K562 (cell line): ENCODE data around the gene RGS6. TPM values are rescaled to one million over a fixed set of nuclear protein-coding genes. Genes with fewer than 3 reads are reported as not detected.
A peak's percentile ranks its signal among the peaks of the same experiment; 100 is the strongest.

Experiments used
- ATAC-seq: fragments of 200-7000 bp; cut with Tn5 transposase; 3 replicates; pipeline ENCODE4 v1.9.1; 2020; ENCODE audit warnings: moderate library complexity
- BruUV-seq: library from RNA; stranded (reverse); fragments of 400-500 nt; replicated peaks from 2 replicates; lab custom pipeline; 2021; lab: Mats Ljungman, UMichigan
- CTCF ChIA-PET: fragments of 300-600 bp; formaldehyde crosslinking; extraction: SDS; loops from one replicate; lab custom pipeline; 2021; ENCODE audit warnings: low intra/inter-chr PET ratio; lab: Yijun Ruan, JAX
- POLR2A ChIA-PET: fragments of 300-600, 350-650 bp; sonication (Branson Sonifier 250); formaldehyde crosslinking; extraction: SDS; loops from one replicate; lab custom pipeline; 2021; ENCODE audit warnings: antibody characterized with exemption, inconsistent platforms; lab: Yijun Ruan, JAX
- DNase-seq, 4 experiments: peaks; one replicate each; pipeline versions ENCODE4 v3.0.0 to v3.0.0-alpha.2; 2011 to 2018; ENCODE audit warnings: low spot score in 3 of 4, mixed read lengths in 3 of 4; ENCODE audit errors: extremely low read depth in 1 of 4
- FAIRE-seq: peaks from 2 replicates; lab custom pipeline; 2011; peaks lifted over from hg19 to GRCh38; lab: Jason Lieb, UNC
- H2AFZ ChIP-seq: 2 replicates; pipeline ENCODE4 v1.6.0; 2011; ENCODE audit warnings: low read depth, low read length, control low read depth, inconsistent platforms
- H3K27ac ChIP-seq: fragments of 200-600 bp; 3 replicates; pipeline ENCODE4 v1.8.0; 2011; ENCODE audit warnings: low read depth, mild to moderate bottlenecking, control low read depth, inconsistent platforms, low read length, moderate library complexity, mixed read lengths; ENCODE audit errors: extremely low read depth
- H3K27me3 ChIP-seq, 2 experiments: fragments of 300-600 bp in 1 of 2; 2 replicates in 1 of 2; 3 replicates in 1 of 2; pipeline versions ENCODE4 v1.6.0 to v1.8.0; 2011; ENCODE audit warnings: inconsistent platforms in 2 of 2, low read length in 2 of 2, mild to moderate bottlenecking in 1 of 2, mixed read lengths in 1 of 2, moderate library complexity in 1 of 2; ENCODE audit not compliant: control insufficient read depth in 2 of 2, insufficient read depth in 2 of 2
- H3K36me3 ChIP-seq: fragments of 300-600 bp; 3 replicates; pipeline ENCODE4 v1.8.0; 2011; ENCODE audit warnings: mild to moderate bottlenecking, low read length, inconsistent platforms; ENCODE audit not compliant: control insufficient read depth, insufficient read depth
- H3K4me1 ChIP-seq, 2 experiments: fragments of 200-600 bp in 1 of 2; replicated peaks in 1 of 2; 2 replicates in 1 of 2; 3 replicates in 1 of 2; pipeline versions ENCODE4 v1.5.1 to v1.8.0; 2011; ENCODE audit warnings: inconsistent platforms in 2 of 2, low read length in 2 of 2, mild to moderate bottlenecking in 1 of 2, mixed read lengths in 1 of 2, moderate library complexity in 1 of 2; ENCODE audit not compliant: control insufficient read depth in 2 of 2, insufficient read depth in 2 of 2
- H3K4me2 ChIP-seq: 2 replicates; pipeline ENCODE4 v1.6.1; 2011; ENCODE audit warnings: low read length, control low read depth, inconsistent platforms, mixed read lengths; ENCODE audit not compliant: insufficient read depth
- H3K4me3 ChIP-seq: fragments of 200-600 bp; sonication (generic), shearing (Covaris generic); 2 replicates; pipeline ENCODE4 v1.5.1; 2016; ENCODE audit warnings: control low read depth, inconsistent platforms
- H3K79me2 ChIP-seq: fragments of 200-600 bp; 3 replicates; pipeline ENCODE4 v1.8.0; 2011; ENCODE audit warnings: low read length, inconsistent platforms; ENCODE audit not compliant: control insufficient read depth, insufficient read depth
- H3K9ac ChIP-seq, 2 experiments: 2 replicates each; pipeline versions ENCODE4 v1.6.0 to v1.6.1; 2011; ENCODE audit warnings: low read depth in 2 of 2, low read length in 2 of 2, control low read depth in 1 of 2, inconsistent platforms in 1 of 2, mild to moderate bottlenecking in 1 of 2, mixed read lengths in 1 of 2; ENCODE audit not compliant: insufficient read depth in 1 of 2
- H3K9me1 ChIP-seq: one replicate; pipeline ENCODE4 v1.6.0; 2011; ENCODE audit warnings: inconsistent platforms, mild to moderate bottlenecking, low read length, moderate library complexity; ENCODE audit not compliant: control insufficient read depth, insufficient read depth
- H3K9me3 ChIP-seq: replicated peaks from 2 replicates; pipeline ENCODE4 v1.5.1; 2011; ENCODE audit warnings: low read depth, low read length, inconsistent platforms; ENCODE audit not compliant: control insufficient read depth, insufficient read depth
- H4K20me1 ChIP-seq: replicated peaks from 2 replicates; pipeline ENCODE4 v1.6.1; 2011; ENCODE audit warnings: low read length, inconsistent platforms, mixed read lengths; ENCODE audit not compliant: control insufficient read depth, insufficient read depth
- ELK3 ChIP-seq: fragments of 450-650 bp; formaldehyde crosslinking; IDR thresholded peaks from 2 replicates; pipeline ENCODE4 v1.4.0; 2020; ENCODE audit warnings: mild to moderate bottlenecking
- EP400 ChIP-seq: fragments of 450-650 bp; IDR thresholded peaks from 2 replicates; pipeline ENCODE4 v1.6.1; 2017; ENCODE audit warnings: antibody characterized with exemption, mild to moderate bottlenecking, moderate library complexity
- FUS ChIP-seq: fragments of 200-400 bp; formaldehyde crosslinking; optimal IDR thresholded peaks from 2 replicates; pipeline ENCODE3; 2017; ENCODE audit warnings: low read depth, low read length
- MAFF ChIP-seq: IDR thresholded peaks from 2 replicates; pipeline ENCODE4 v1.6.1; 2012; ENCODE audit warnings: low read length, improper control_type of control experiment
- NR1H2 ChIP-seq: sonication (generic); formaldehyde crosslinking; IDR thresholded peaks from 2 replicates; pipeline ENCODE4 v1.4.0; 2020; ENCODE audit warnings: mild to moderate bottlenecking, missing genetic modification reagents
- POLR3G ChIP-seq: IDR thresholded peaks from 2 replicates; pipeline ENCODE4 v1.6.1; 2011; ENCODE audit not compliant: insufficient read length, insufficient replicate concordance; ENCODE audit errors: extremely low read depth
- SMAD4 ChIP-seq: fragments of 250-450 bp; sonication (Bioruptor Pico); conservative IDR thresholded peaks from 2 replicates; pipeline ENCODE4 v1.8.0; 2021; ENCODE audit warnings: inconsistent platforms, mild to moderate bottlenecking, moderate library complexity
- TCF3 ChIP-seq: sonication (generic); formaldehyde crosslinking; IDR thresholded peaks from 2 replicates; pipeline ENCODE4 v1.4.0; 2020; ENCODE audit warnings: mild to moderate bottlenecking, missing genetic modification reagents
- TRIM24 ChIP-seq, 2 experiments: fragments of 450-650 bp; IDR thresholded peaks; 2 replicates each; pipeline ENCODE4 v1.6.1; 2016
- U2AF1 ChIP-seq: fragments of 200-400 bp; formaldehyde crosslinking; optimal IDR thresholded peaks from 2 replicates; pipeline ENCODE3; 2017; ENCODE audit warnings: mild to moderate bottlenecking, low read depth, low read length, moderate library complexity
- ZNF316 ChIP-seq: fragments of 450-650 bp; IDR thresholded peaks from 2 replicates; pipeline ENCODE4 v1.6.1; 2016
- WGBS: fragments of 100-300 bp; shearing (Covaris generic); methylation state at CpG from one replicate; pipeline ENCODE4 v1.1.6; 2016; ENCODE audit warnings: low coverage, mixed read lengths; ENCODE audit not compliant: insufficient coverage; ENCODE audit errors: missing lambda C conversion rate; 5-methylcytosine and 5-hydroxymethylcytosine counted together
- in situ Hi-C: fragments of 300-500 bp; cut with MboI; formaldehyde crosslinking; loops from 4 replicates; pipeline ENCODE4 v1.15.0; 2018; ENCODE audit warnings: inconsistent platforms, mixed read lengths
- intact Hi-C: fragments of 100-400 bp; cut with micrococcal nuclease; formaldehyde crosslinking; loops from 2 replicates; pipeline ENCODE4 v1.14.2; 2022
- polyA plus RNA-seq, 8 experiments: library from polyadenylated mRNA; depleted of rRNA in 4 of 8; stranded (reverse) in 5 of 8; unstranded in 3 of 8; fragments of >200 nt; fragmentation: Nextera tagmentation in 2 of 8; fragmentation: Illumina TruSeq in 1 of 8; extraction: Ambion mirVana in 2 of 8; extraction: Trizol in 1 of 8; gene quantifications; 2 replicates each; pipeline versions ENCODE4 v1.2.1 to v1.2.3, GENCODE V29; 2011 to 2014; ENCODE audit warnings: inconsistent platforms in 1 of 8, missing spikeins in 1 of 8
- total RNA-seq, 7 experiments: library from RNA; depleted of rRNA in 6 of 7; stranded (reverse); fragments of >200 nt in 6 of 7; fragmentation: Illumina TruSeq in 2 of 7; extraction: Trizol in 2 of 7; gene quantifications; 2 replicates each; pipeline versions ENCODE4 v1.2.1 to v1.2.3, GENCODE V29; 2011 to 2021; ENCODE audit warnings: low replicate concordance in 1 of 7

RGS6 gene
- total and polyA plus RNA-seq, 9 of the 15 experiments (the other 6 are each of a cell fraction or from before 2014, with no cell fraction given), result not detected

- DNase-seq (no peak), ATAC-seq (no peak)
- POLR2A ChIA-PET, result no interaction called here
- H2AFZ ChIP-seq, result no peak overlapping the region
- H3K36me3 ChIP-seq, result no peaks in the 10 kb centered on the region
- no peak overlapping the region for H3K9ac ChIP-seq
- intact Hi-C loops, result no loop called here
- in situ Hi-C loops, result no loop called here
- H3K9me3 ChIP-seq, result no peaks in the 10 kb centered on the region
- no peak overlapping the region for H3K27ac ChIP-seq
- no peaks in the 10 kb centered on the region for H3K9me1 ChIP-seq
- TF ChIP-seq MAFF (0 out of 2 replicates have a peak, but pooled peaks have one; percentile 4), ZNF316 (peak; percentile 37; the same call in 1 of the 2 replicates), TRIM24 (IDR thresholded peaks at IDR 0.05) (no peak)
- TF ChIP-seq, all 486 proteins: peak for 2
- Histone ChIP-seq H3K27me3 (peaks cover 0 to 7% of the 10 kb centered on the region in 2 experiments; a peak in 1 of 5 replicates), H3K4me1 (no peaks in the 10 kb centered on the region), H3K79me2 (no peaks in the 10 kb centered on the region), H3K4me3 (no peak overlapping the region), H4K20me1 (no peaks in the 10 kb centered on the region), H3K4me2 (no peak overlapping the region)
- CTCF ChIA-PET, result no interaction called here
- no peak for FAIRE-seq
- no TSS peak for BruUV-seq
Observed at GRCh38 chr14:72589652-72590051, 657.4 kb downstream of the RGS6 start.

- Histone ChIP-seq H3K9ac (no peak overlapping the region), H2AFZ (no peak overlapping the region), H3K79me2 (no peaks in the 10 kb centered on the region), H3K36me3 (no peaks in the 10 kb centered on the region), H3K9me3 (no peaks in the 10 kb centered on the region), H4K20me1 (no peaks in the 10 kb centered on the region), H3K27ac (no peak overlapping the region), H3K4me2 (no peak overlapping the region), H3K4me3 (no peak overlapping the region), H3K9me1 (no peaks in the 10 kb centered on the region), H3K4me1 (no peaks in the 10 kb centered on the region), H3K27me3 (peaks cover 0 to 9% of the 10 kb centered on the region in 2 experiments; a peak in 1 of 5 replicates)
- intact Hi-C loops (no loop called here), in situ Hi-C loops (no loop called here)
- FAIRE-seq (no peak), DNase-seq (no peak), ATAC-seq (no peak)
- ChIA-PET POLR2A (no interaction called here), CTCF (no interaction called here)
- 6% methylated on average over 7 of the region's 7 CpGs for WGBS
- no TSS peak for BruUV-seq
- TF ChIP-seq NR1H2 (CRISPR knock-in tag) (no peak), SMAD4 (CRISPR knock-in tag) (no peak), U2AF1 (no peak), FUS (no peak), ELK3 (CRISPR knock-in tag) (no peak), TCF3 (CRISPR knock-in tag) (no peak), POLR3G (no peak), EP400 (no peak)
Observed at GRCh38 chr14:72590577-72590976, 658.3 kb downstream of the RGS6 start.
